Amniotic stem cell (primary cell): ENCODE measurements around the gene C1orf35.

Experiments used
- DNase-seq: peaks from one replicate; lab custom pipeline; 2025; lab: John Stamatoyannopoulos, UW

The C1orf35 gene

DNA sequence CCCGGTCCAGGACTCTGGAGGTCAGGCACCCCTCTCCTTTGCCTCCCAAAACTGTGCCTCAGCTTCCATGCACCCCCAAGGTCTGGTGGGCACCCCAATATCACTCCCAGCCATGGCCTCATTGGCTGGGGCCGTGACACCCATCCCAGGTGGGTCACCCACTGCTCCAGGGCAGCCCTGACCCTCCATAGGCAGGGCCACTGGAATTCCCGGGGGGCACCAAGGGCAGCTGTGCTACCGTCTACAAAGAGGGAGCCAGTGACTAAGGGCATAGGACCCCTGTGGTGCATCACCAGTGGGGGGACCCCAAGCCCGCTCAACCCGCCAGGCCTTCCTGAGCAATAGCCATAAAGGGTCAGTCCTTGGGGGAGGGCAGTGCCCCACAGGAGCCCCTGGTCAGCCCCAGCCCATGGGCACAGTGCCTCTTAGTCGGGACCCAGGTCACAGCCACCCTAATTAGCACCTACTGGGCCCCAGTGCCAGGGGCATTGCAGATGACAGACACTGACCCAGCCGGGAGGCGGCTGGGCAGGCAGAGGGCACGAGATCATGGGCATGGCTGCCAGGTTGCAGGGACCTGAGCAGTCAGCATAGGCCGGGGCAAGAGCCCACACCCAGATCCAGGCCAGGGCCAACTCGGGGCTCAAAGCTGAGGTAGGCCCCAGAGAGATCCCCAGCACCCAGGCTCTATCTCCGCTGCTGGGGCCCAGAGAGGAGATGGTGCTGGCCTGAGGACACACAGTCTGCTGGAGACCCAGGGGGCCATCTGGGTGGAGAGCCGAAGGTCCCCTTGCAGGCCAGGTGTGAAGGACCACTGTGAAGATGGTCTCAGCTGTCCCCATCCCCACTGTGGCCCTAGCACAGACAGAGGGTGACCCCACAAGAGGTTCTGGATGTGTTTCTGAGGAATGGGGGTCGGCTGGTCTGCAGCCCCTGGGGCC, 39.6 kb downstream of the C1orf35 start:
- DNase-seq: no peak

DNA sequence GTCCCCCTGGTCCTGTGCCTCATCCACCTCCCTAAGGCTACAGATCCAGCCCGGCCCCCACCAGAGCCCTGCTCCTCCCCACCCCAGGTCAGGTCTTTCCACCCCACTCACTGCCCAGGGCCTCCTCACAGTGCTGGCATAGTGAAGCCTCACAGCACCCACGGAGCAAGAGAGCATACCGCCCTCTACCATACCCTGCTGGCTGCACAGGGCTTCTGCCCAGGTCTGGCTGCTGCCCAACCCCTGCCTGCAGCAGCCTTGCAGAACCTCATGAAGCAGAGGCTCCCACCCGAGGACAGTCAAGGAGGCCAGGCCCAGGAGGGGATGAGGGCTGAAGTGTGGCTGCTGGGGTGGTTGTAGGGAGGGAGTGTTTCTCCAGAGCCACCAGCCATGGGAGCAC, 40.3 kb downstream of the C1orf35 start:
- no peak for DNase-seq

DNA sequence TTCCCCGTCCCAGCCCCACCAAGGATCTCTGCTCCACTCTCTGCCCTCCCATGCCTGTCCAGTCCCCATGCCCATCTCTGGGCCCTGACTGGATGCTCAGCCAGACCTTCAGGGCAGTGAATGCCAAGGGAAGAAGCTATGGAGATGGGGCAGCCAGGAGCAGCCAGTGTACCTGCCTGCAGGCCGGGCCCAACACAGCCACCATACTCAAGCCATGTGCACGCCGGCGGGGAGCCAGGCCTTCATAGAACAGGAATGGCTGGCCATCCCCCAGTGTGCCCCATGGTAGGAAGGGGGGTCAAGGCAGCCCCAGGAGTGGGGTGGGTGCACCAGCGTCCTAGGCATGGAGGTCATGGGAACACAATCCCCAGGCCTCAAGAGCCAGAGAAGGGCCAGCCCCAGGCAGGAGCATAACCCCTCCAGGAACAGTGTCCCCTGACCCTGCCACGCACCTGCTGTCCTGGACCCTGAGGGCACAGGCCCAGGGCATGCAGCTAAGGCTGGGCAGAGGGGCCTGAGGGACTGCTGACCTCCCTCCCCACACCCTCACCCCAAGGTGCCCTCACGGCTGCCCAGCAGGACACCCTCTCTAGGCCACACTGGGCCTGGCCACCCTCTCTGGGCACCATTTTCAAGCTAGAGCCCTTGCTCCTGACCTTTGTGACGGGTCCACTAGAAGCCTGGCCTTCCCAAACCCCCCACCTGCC, 40.9 kb downstream of the C1orf35 start:
- no peak for DNase-seq

DNA sequence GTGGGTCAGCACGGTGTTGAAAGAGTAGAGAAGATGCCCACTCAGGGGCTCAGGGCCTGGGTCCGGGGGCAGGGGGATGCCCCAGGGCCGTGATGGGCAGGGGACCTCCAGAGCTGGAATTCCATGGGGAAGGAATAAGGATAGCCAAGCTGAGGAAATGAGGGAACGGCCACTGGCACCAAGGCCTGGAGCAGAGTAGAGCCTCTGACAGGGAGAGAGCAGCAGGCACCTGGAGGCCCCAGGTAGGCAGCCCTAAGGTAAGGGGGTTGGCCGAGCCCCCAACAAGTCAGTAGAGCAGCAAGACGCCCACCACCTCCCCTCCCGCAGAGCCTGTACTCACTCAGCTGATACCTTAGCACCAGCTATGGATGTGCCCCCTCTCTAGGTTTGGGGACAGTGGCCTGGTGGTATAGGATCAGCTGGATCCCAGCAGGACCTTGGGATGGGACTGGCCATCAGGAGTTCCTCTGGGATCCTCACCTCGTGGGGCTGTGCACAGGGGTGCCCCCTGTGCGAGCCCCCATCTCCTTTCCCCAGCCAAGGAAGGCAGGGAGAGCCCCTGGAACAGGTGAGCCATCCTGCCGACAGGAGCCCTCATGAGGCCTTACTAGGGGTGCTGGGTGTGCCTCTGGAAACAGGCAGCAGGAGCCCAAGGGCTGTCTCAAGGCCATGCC, 41.6 kb downstream of the C1orf35 start:
- no peak for DNase-seq

DNA sequence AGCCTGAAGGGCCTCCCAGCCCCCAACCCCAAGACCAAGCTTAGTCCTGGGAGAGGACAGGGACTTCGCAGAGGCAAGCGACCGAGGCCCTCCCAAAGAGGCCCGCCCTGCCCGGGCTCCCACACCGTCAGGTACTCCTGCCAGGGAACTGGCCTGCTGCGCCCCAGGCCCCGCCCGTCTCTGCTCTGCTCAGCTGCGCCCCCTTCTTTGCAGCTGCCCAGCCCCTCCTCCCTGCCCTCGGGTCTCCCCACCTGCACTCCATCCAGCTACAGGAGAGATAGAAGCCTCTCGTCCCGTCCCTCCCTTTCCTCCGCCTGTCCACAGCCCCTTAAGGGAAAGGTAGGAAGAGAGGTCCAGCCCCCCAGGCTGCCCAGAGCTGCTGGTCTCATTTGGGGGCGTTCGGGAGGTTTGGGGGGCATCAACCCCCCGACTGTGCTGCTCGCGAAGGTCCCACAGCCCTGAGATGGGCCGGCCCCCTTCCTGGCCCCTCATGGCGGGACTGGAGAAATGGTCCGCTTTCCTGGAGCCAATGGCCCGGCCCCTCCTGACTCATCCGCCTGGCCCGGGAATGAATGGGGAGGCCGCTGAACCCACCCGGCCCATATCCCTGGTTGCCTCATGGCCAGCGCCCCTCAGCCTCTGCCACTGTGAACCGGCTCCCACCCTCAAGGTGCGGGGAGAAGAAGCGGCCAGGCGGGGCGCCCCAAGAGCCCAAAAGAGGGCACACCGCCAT, 42.5 kb downstream of the C1orf35 start:
- no peak for DNase-seq

DNA sequence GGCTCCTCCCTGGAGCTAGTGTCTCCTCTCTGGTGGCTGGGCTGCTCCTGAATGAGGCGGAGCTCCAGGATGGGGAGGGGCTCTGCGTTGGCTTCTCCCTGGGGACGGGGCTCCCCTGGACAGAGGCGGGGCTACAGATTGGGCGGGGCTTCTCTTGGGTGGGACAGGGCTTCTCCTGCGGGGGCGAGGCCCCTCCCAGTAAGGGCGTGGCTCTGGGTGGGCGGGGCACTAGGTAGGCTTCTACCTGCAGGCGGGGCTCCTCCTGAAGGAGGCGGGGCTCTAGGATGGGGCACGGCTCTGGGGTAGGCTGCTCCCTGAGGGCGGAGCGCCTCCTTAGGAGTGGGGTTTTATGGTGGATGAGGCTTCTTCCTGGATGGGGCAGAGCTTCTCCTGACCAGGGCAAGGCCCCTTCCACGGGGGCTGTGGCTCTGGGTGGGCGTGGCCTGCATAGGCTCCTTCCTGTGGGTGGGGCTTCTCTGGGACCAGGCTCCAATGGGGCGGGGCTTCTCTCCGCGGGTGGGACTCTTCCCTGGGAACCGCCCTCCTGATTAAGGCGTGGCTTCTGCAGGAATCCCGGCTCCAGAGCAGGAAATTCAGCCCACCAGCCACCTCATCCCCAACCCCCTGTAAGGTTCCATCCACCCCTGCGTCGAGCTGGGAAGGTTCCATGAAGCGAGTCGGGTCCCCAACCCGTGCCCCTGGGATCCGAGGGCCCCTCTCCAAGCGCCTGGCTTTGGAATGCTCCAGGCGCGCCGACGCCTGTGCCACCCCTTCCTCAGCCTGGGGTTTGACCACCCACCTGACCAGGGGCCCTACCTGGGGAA, 43.3 kb downstream of the C1orf35 start:
- no peak for DNase-seq

DNA sequence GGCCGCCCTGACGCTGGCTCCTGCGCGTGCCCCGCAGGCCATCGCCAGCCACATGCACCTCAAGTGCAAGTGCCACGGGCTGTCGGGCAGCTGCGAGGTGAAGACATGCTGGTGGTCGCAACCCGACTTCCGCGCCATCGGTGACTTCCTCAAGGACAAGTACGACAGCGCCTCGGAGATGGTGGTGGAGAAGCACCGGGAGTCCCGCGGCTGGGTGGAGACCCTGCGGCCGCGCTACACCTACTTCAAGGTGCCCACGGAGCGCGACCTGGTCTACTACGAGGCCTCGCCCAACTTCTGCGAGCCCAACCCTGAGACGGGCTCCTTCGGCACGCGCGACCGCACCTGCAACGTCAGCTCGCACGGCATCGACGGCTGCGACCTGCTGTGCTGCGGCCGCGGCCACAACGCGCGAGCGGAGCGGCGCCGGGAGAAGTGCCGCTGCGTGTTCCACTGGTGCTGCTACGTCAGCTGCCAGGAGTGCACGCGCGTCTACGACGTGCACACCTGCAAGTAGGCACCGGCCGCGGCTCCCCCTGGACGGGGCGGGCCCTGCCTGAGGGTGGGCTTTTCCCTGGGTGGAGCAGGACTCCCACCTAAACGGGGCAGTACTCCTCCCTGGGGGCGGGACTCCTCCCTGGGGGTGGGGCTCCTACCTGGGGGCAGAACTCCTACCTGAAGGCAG, 44.0 kb downstream of the C1orf35 start:
- no peak for DNase-seq

DNA sequence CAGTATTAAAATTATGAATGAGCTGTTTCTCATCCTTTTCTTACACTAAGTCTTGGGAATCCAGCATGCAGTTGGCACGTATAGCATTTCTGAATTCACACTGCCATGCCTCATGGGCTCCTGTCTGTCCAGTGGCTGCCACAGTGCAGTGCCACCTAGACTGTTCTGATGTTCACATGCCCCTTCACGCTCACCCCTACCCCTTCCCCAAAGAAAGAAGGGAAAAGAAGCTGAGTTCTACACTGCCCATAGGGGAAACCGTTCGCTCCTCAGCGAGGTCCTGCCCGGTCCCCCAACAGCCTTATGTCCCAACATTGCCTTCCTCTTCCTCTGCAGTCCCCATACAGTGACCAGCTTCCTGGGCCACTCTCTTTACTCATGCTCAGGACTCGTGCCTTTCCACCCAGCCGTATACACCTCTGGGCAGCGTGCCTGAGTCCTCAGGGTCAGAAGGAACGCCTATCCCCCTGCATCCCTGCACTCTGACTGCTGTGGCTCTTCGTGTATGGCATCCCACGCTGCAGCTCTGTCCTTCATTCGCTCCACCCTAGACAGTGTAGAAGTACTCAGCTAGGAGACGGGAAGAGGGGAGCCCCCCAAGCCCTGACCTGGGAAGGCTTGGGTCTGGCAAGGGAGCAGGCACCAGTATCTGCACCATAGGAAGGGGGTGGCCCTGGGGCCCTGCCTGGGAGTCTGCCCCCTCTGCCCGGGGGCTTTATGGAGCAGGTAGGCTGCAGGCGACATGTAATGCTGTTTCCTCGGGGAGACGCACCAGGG, 44.8 kb downstream of the C1orf35 start:
- no peak for DNase-seq
